OCI-LY3 (cell line): ENCODE data around the gene AVL9.

Experiments
- H2AFZ ChIP-seq: fragments of 200-600, 300-600 bp; shearing (Covaris generic); 2 replicates; pipeline ENCODE4 v1.6.0; 2014; ENCODE audit warnings: antibody characterized with exemption, low read depth, low read length
- H3K27ac ChIP-seq: fragments of 200-600, 300-600 bp; sonication (generic); 2 replicates; pipeline ENCODE4 v1.5.1; 2014; ENCODE audit warnings: mild to moderate bottlenecking, low read length, moderate library complexity, mixed read lengths
- H3K27me3 ChIP-seq: fragments of 200-600, 300-600 bp; sonication (generic); 2 replicates; pipeline ENCODE4 v1.6.1; 2014; ENCODE audit warnings: low read depth, low read length, mixed read lengths
- H3K36me3 ChIP-seq: fragments of 200-600, 300-600 bp; sonication (generic); replicated peaks from 2 replicates; pipeline ENCODE3; 2014; ENCODE audit warnings: low read depth, low read length, mixed read lengths
- H3K4me1 ChIP-seq: fragments of 300-600, 200-600 bp; sonication (generic); 2 replicates; pipeline ENCODE4 v1.6.1; 2014; ENCODE audit warnings: low read length, mixed read lengths
- H3K4me2 ChIP-seq: fragments of 200-600, 300-600 bp; sonication (generic); 2 replicates; pipeline ENCODE4 v1.6.1; 2014; ENCODE audit warnings: low read length, mixed read lengths
- H3K4me3 ChIP-seq: fragments of 300-600, 200-600 bp; sonication (generic); 2 replicates; pipeline ENCODE4 v1.5.1; 2014; ENCODE audit warnings: antibody characterized with exemption, mild to moderate bottlenecking, low read length, moderate library complexity
- H3K79me2 ChIP-seq: fragments of 300-600, 200-600 bp; shearing (Covaris generic); 2 replicates; pipeline ENCODE4 v1.6.1; 2014; ENCODE audit warnings: mild to moderate bottlenecking, low read length, mixed read lengths
- H3K9ac ChIP-seq: fragments of 300-600, 200-600 bp; shearing (Covaris generic); 2 replicates; pipeline ENCODE4 v1.6.0; 2014; ENCODE audit warnings: mild to moderate bottlenecking, low read length, moderate library complexity
- H3K9me3 ChIP-seq: fragments of 200-600, 300-600 bp; shearing (Covaris generic); 2 replicates; pipeline ENCODE4 v1.6.1; 2014; ENCODE audit warnings: low read length, mixed read lengths; ENCODE audit not compliant: insufficient read depth
- H4K20me1 ChIP-seq: fragments of 200-600, 300-600 bp; sonication (generic); 2 replicates; pipeline ENCODE4 v1.6.1; 2016; ENCODE audit warnings: low read length, mixed read lengths; ENCODE audit not compliant: insufficient read depth
- EZH2phosphoT487 ChIP-seq: fragments of 200-600 bp; shearing (Covaris generic); IDR thresholded peaks from 2 replicates; pipeline ENCODE4 v1.6.1; 2018; ENCODE audit warnings: antibody characterized with exemption, mixed run types, low read depth
- TF ChIP-seq, protein P1 (sequence below): fragments of 200-600, 300-600 bp; sonication (generic); IDR thresholded peaks from 2 replicates; pipeline ENCODE4 v1.5.1; 2014; ENCODE audit warnings: antibody characterized with exemption, low read length, low read depth

AVL9 gene

GRCh38 chr7:32516551-32517100, 21.3 kb downstream of the AVL9 start:
- no peak overlapping the region for H3K9ac ChIP-seq
- H3K4me2 ChIP-seq, result peak overlapping the region; percentile 2; the same call in 1 of the 2 replicates
- H3K4me1 ChIP-seq, result peaks cover 21% of the 10 kb centered on the region
- peak overlapping the region; percentile 65 for H3K27ac ChIP-seq
- peaks cover 3% of the 10 kb centered on the region; the same call in 1 of the 2 replicates for H4K20me1 ChIP-seq
- H3K36me3 ChIP-seq, result peaks cover 29% of the 10 kb centered on the region
- no peak for TF ChIP-seq EZH2phosphoT487
- TF ChIP-seq, protein P1, sequence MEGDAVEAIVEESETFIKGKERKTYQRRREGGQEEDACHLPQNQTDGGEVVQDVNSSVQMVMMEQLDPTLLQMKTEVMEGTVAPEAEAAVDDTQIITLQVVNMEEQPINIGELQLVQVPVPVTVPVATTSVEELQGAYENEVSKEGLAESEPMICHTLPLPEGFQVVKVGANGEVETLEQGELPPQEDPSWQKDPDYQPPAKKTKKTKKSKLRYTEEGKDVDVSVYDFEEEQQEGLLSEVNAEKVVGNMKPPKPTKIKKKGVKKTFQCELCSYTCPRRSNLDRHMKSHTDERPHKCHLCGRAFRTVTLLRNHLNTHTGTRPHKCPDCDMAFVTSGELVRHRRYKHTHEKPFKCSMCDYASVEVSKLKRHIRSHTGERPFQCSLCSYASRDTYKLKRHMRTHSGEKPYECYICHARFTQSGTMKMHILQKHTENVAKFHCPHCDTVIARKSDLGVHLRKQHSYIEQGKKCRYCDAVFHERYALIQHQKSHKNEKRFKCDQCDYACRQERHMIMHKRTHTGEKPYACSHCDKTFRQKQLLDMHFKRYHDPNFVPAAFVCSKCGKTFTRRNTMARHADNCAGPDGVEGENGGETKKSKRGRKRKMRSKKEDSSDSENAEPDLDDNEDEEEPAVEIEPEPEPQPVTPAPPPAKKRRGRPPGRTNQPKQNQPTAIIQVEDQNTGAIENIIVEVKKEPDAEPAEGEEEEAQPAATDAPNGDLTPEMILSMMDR, result no peak
- H3K9me3 ChIP-seq, result peaks cover 8% of the 10 kb centered on the region; the same call in 1 of the 2 replicates
- H2AFZ ChIP-seq, result no peak overlapping the region
- H3K4me3 ChIP-seq, result no peak overlapping the region
- H3K27me3 ChIP-seq, result no peaks in the 10 kb centered on the region
- peaks cover 29% of the 10 kb centered on the region for H3K79me2 ChIP-seq

DNA sequence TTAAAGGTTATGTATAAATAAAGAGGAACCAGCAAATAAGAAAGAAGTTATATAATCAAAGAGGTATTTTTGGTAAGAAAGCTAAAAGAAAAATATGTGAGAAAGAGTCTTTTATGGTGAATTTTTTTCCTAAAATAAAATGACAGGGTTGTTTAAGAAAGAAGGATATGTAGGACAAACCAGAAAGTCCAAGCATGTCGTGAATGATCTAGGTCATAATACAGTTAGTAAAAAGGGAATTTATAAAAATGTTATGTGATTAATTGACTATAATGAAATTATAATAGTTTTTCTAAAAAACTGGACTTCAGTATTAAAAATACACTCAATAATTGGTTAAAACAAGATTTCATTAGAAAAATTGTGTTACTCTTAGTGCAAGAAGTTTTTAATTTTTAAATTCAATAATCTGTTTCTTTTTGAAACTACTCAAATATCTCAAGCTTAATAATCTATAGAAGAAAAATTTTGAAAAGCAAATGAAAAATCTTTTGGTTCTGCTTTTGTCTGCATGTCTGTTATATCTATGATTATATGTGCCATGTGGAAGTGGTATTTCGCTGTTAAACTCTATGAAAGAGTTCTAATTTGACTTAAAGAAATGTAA, 23.3 kb downstream of the AVL9 start:
- Histone ChIP-seq H4K20me1 (peaks cover 3% of the 10 kb centered on the region; the same call in 1 of the 2 replicates), H3K4me2 (no peak overlapping the region), H3K27me3 (no peaks in the 10 kb centered on the region), H3K27ac (no peak overlapping the region), H3K9me3 (peaks cover 8% of the 10 kb centered on the region; the same call in 1 of the 2 replicates), H3K4me3 (no peak overlapping the region), H3K79me2 (peaks cover 14% of the 10 kb centered on the region), H3K36me3 (peaks cover 29% of the 10 kb centered on the region), H3K9ac (no peak overlapping the region), H3K4me1 (peaks cover 15% of the 10 kb centered on the region), H2AFZ (no peak overlapping the region)
- no peak for TF ChIP-seq EZH2phosphoT487
- TF ChIP-seq, protein P1, result no peak

- no peaks in the 10 kb centered on the region for H3K27me3 ChIP-seq
- no peak overlapping the region for H2AFZ ChIP-seq
- peaks cover 3% of the 10 kb centered on the region; the same call in 1 of the 2 replicates for H4K20me1 ChIP-seq
- H3K4me2 ChIP-seq, result no peak overlapping the region
- H3K79me2 ChIP-seq, result peaks cover 14% of the 10 kb centered on the region
- no peak overlapping the region for H3K4me3 ChIP-seq
- peaks cover 29% of the 10 kb centered on the region for H3K36me3 ChIP-seq
- peaks cover 8% of the 10 kb centered on the region; the same call in 1 of the 2 replicates for H3K9me3 ChIP-seq
- H3K4me1 ChIP-seq, result peaks cover 15% of the 10 kb centered on the region
- no peak for TF ChIP-seq EZH2phosphoT487
- TF ChIP-seq, protein P1, result no peak
- H3K9ac ChIP-seq, result no peak overlapping the region
- H3K27ac ChIP-seq, result no peak overlapping the region
Observed at GRCh38 chr7:32519763-32520162, 24.5 kb downstream of the AVL9 start.

- Histone ChIP-seq H3K79me2 (no peaks in the 10 kb centered on the region; the same call in 1 of the 2 replicates), H3K4me1 (no peaks in the 10 kb centered on the region), H3K9me3 (peaks cover 8% of the 10 kb centered on the region; the same call in 1 of the 2 replicates), H2AFZ (no peak overlapping the region), H4K20me1 (no peaks in the 10 kb centered on the region), H3K4me2 (no peak overlapping the region), H3K36me3 (peaks cover 9% of the 10 kb centered on the region), H3K27me3 (no peaks in the 10 kb centered on the region), H3K4me3 (no peak overlapping the region), H3K9ac (no peak overlapping the region), H3K27ac (no peak overlapping the region)
- no peak for TF ChIP-seq EZH2phosphoT487
- TF ChIP-seq, protein P1, result no peak
Observed at GRCh38 chr7:32522746-32523530, 27.6 kb downstream of the AVL9 start.
